ENCODE data around the gene MYO15A. TPM values are rescaled to one million over a fixed set of nuclear protein-coding genes. Genes with fewer than 3 reads are reported as not detected.

Gene MYO15A
- total and polyA plus RNA-seq, 2 donors (not counting 1 experiment from before 2014, with no cell fraction given) = 2.5 to 3.1 TPM

GRCh38 chr17:18191967-18192366 lies 83.4 kb downstream of the MYO15A start:
- no peak for DNase-seq
- POLR2A ChIA-PET = interaction anchor here (0.7 kb wide), 1 partner anchor 79 kb away, joined by 6 read pairs; no protein-coding TSS in a partner anchor
- no peak overlapping the region for H3K4me3 Mint-ChIP-seq
- Histone ChIP-seq H3K4me3 (ENCODE audit: control extremely low read depth in 1 of 5, extremely low read depth in 1 of 5, insufficient read depth in 1 of 5, low read depth in 2 of 5, low read length in 4 of 5) (no peak overlapping the region), H3K4me2 (replicated peaks; ENCODE audit: low read depth, low read length, poor library complexity, severe bottlenecking) (no peak overlapping the region), H3K36me3 (replicated peaks in 1 of 2; ENCODE audit: control extremely low read depth in 1 of 2, control insufficient read depth in 1 of 2, extremely low read depth in 1 of 2, insufficient read depth in 2 of 2, low read length in 1 of 2) (peaks cover 10 to 50% of the 10 kb centered on the region in 2 experiments), H3K27ac (ENCODE audit: low read length in 2 of 2) (no peak overlapping the region), H3K79me2 (ENCODE audit: control insufficient read depth, insufficient read depth, low read length) (peaks cover 95% of the 10 kb centered on the region), H3K4me1 (ENCODE audit: control insufficient read depth in 2 of 2, insufficient read depth in 2 of 2, low read length in 2 of 2) (peaks cover 23 to 37% of the 10 kb centered on the region in 2 donors), H3K9ac (ENCODE audit: low read length) (no peak overlapping the region), H4K20me1 (ENCODE audit: control insufficient read depth, insufficient read depth, low read length, poor library complexity, severe bottlenecking) (peaks cover 94% of the 10 kb centered on the region), H3K27me3 (replicated peaks in 1 of 4; ENCODE audit: control extremely low read depth in 1 of 4, control insufficient read depth in 3 of 4, insufficient read depth in 4 of 4, low read length in 3 of 4) (no peaks in the 10 kb centered on the region), H3K9me3 (ENCODE audit: control extremely low read depth in 1 of 3, control insufficient read depth in 2 of 3, insufficient read depth in 1 of 3, low read length in 2 of 3) (no peaks in the 10 kb centered on the region), H2AFZ (ENCODE audit: insufficient read depth, low read depth, low read length, poor library complexity, severe bottlenecking) (no peak overlapping the region)
- H3K4me1 Mint-ChIP-seq = peaks cover 56% of the 10 kb centered on the region
- no peaks in the 10 kb centered on the region for H3K9me3 Mint-ChIP-seq (ENCODE audit: insufficient read depth)
- H3K27me3 Mint-ChIP-seq = no peaks in the 10 kb centered on the region
- peak; percentile 31 for ATAC-seq (ENCODE audit: low read depth)
- H3K27ac Mint-ChIP-seq = no peak overlapping the region
- TF ChIP-seq CTCF (IDR thresholded peaks at IDR 0.05) = peak; percentile 34
- TF ChIP-seq EZH2 (IDR thresholded peaks at IDR 0.05; ENCODE audit: borderline replicate concordance, insufficient read depth, low read depth, low read length, poor library complexity, severe bottlenecking) = no peak
- CTCF ChIA-PET = interaction anchor here (0.5 to 1.2 kb wide), 3 partner anchors 24 to 467 kb away, joined by 3 to 5 read pairs (median 4); no protein-coding TSS in a partner anchor
- intact Hi-C loops (cut with micrococcal nuclease) = no loop called here
- 75% methylated on average over 1 of the region's 2 CpGs for WGBS (ENCODE audit: insufficient coverage)

GRCh38 chr17:18194394-18194793 lies 85.8 kb downstream of the MYO15A start:
- WGBS (ENCODE audit: insufficient coverage) = no CpG with 5 or more reads among the region's 4 CpGs

More at GRCh38 chr17:18194394-18194793, 85.8 kb downstream of the MYO15A start:
- intact Hi-C loops (cut with micrococcal nuclease) = no loop called here
- H3K9me3 ChIP-seq (ENCODE audit: control extremely low read depth in 1 of 3, control insufficient read depth in 2 of 3, insufficient read depth in 1 of 3, low read length in 2 of 3) = no peaks in the 10 kb centered on the region
- no peaks in the 10 kb centered on the region for H3K27me3 Mint-ChIP-seq
- no peak overlapping the region for H3K4me3 ChIP-seq (ENCODE audit: control extremely low read depth in 1 of 5, extremely low read depth in 1 of 5, insufficient read depth in 1 of 5, low read depth in 2 of 5, low read length in 4 of 5)
- H4K20me1 ChIP-seq (ENCODE audit: control insufficient read depth, insufficient read depth, low read length, poor library complexity, severe bottlenecking) = peaks cover 95% of the 10 kb centered on the region
- no peak for TF ChIP-seq CTCF (IDR thresholded peaks at IDR 0.05)
- TF ChIP-seq EZH2 (IDR thresholded peaks at IDR 0.05; ENCODE audit: borderline replicate concordance, insufficient read depth, low read depth, low read length, poor library complexity, severe bottlenecking) = no peak
- ChIA-PET POLR2A (no interaction called here), CTCF (interaction anchor here (1.4 to 1.9 kb wide), 2 partner anchors 11 to 53 kb away, joined by 3 to 4 read pairs; partner anchors contain the start of gene ALKBH5)
- peaks cover 7 to 16% of the 10 kb centered on the region in 2 donors for H3K4me1 ChIP-seq (ENCODE audit: control insufficient read depth in 2 of 2, insufficient read depth in 2 of 2, low read length in 2 of 2)
- H3K27ac Mint-ChIP-seq = no peak overlapping the region
- H3K9me3 Mint-ChIP-seq (ENCODE audit: insufficient read depth) = no peaks in the 10 kb centered on the region
- peaks cover 47% of the 10 kb centered on the region for H3K4me1 Mint-ChIP-seq
- no peaks in the 10 kb centered on the region for H3K27me3 ChIP-seq (replicated peaks in 1 of 4; ENCODE audit: control extremely low read depth in 1 of 4, control insufficient read depth in 3 of 4, insufficient read depth in 4 of 4, low read length in 3 of 4)
- H3K4me3 Mint-ChIP-seq = no peak overlapping the region
- H3K27ac ChIP-seq (ENCODE audit: low read length in 2 of 2) = no peak overlapping the region
- peaks cover 4 to 54% of the 10 kb centered on the region in 2 experiments for H3K36me3 ChIP-seq (replicated peaks in 1 of 2; ENCODE audit: control extremely low read depth in 1 of 2, control insufficient read depth in 1 of 2, extremely low read depth in 1 of 2, insufficient read depth in 2 of 2, low read length in 1 of 2)
- DNase-seq = no peak
- peaks cover 95% of the 10 kb centered on the region for H3K79me2 ChIP-seq (ENCODE audit: control insufficient read depth, insufficient read depth, low read length)
- no peak overlapping the region for H3K4me2 ChIP-seq (replicated peaks; ENCODE audit: low read depth, low read length, poor library complexity, severe bottlenecking)
- no peak for ATAC-seq (ENCODE audit: low read depth)
- H2AFZ ChIP-seq (ENCODE audit: insufficient read depth, low read depth, low read length, poor library complexity, severe bottlenecking) = no peak overlapping the region
- H3K9ac ChIP-seq (ENCODE audit: low read length) = no peak overlapping the region

All from B cell (primary cell).